IPS-NIHi7 (cell line): Measurements from ENCODE around the gene ZC3H7B.
"Not testable (repeated sequence)": the region's sequence is repeated elsewhere in the genome, so short reads cannot be mapped to it uniquely, and the experiment has no call there.

Source experiments
- DNase-seq: peaks from one replicate; pipeline ENCODE4 v3.0.0; 2012; ENCODE audit warnings: mixed read lengths; ENCODE audit errors: extremely low spot score

ZC3H7B gene

GRCh38 chr22:41381329-41382097, 80.2 kb downstream of the ZC3H7B start, which contains the start of gene TEF:
TSS of gene TEF (plus strand) at chr22:41381942. CDS start at chr22:41382045, 103 bp downstream.
- peak; percentile 100 for DNase-seq

GRCh38 chr22:41382098-41382578, 80.8 kb downstream of the ZC3H7B start:
- DNase-seq = peak; percentile 94

GRCh38 chr22:41382610-41383009, 81.3 kb downstream of the ZC3H7B start:
- peak; percentile 23 for DNase-seq

GRCh38 chr22:41383085-41383484, 81.8 kb downstream of the ZC3H7B start:
- DNase-seq = no peak

DNA sequence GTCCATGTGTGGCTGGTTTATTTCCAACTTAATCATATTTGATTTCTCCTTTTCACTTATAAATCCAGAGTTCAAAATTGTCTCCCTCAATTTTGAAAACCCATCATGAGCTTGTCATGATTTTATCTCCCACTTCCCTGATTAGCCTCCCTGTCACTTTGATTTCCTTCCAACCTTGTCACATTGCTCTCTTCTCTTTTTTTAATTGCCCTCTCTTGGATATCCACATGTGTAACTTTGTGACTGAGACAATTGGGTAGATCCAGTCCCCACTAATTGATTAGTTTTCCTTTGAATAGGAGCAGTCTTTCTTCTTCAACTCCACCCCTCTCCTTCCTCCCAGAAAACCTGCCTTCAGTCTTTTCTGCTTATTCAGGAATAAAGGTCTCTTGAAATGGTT, 82.8 kb downstream of the ZC3H7B start:
- no peak for DNase-seq

GRCh38 chr22:41387341-41387740, 86.0 kb downstream of the ZC3H7B start:
- DNase-seq = no peak

- DNase-seq = no peak
Measured at GRCh38 chr22:41394012-41394356, 92.7 kb downstream of the ZC3H7B start.

DNA sequence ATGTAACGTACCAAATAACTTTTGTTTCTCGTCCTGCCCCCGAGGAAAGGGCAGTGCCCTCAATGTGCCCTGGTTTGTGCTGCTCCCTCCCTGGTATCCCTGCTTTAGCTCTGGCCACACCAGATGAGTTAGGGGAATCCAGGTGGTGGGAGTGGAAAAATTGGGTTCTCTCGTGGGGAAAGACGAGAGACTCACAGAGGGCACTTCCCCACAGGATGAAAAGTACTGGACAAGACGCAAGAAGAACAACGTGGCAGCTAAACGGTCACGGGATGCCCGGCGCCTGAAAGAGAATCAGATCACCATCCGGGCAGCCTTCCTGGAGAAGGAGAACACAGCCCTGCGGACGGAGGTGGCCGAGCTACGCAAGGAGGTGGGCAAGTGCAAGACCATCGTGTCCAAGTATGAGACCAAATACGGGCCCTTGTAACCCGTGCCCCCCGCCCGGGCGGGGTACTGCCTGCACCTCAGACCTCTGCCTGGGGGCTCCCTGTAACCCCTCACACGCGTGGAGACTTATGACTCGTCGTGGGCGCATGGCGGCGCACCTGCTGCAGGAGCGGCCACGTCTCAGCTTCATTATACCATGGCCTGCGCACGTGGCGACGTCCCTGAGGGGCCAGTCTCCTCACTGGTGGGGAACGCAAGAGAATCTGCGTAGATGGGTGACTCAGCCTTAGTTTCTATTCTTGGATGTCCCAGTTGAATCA, 94.4 kb downstream of the ZC3H7B start:
- DNase-seq = no peak

- DNase-seq = no peak
Measured at GRCh38 chr22:41397143-41397811, 96.0 kb downstream of the ZC3H7B start.

GRCh38 chr22:41398921-41399320, 97.6 kb downstream of the ZC3H7B start:
- DNase-seq = no peak

GRCh38 chr22:41401781-41402648, 100.7 kb downstream of the ZC3H7B start:
- no peak for DNase-seq

DNA sequence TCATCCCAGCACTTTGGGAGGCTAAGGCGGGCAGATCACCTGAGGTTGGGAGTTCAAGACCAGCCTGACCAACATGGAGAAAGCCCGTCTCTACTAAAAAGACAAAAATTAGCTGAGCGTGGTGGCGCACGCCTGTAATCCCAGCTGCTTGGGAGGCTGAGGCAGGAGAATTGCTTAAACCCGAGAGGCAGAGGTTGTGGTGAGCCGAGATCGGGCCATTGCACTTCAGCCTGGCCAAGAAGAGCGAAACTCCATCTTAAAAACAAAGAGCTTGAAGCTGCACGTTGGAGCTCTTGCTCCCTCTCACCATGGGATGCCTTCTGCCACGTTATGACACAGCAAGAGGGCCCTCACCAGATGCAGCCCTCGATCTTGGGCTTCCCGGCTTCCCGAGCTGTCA, 101.5 kb downstream of the ZC3H7B start:
- not testable (repeated sequence) for DNase-seq

GRCh38 chr22:41403532-41404318, 102.4 kb downstream of the ZC3H7B start:
- peak; percentile 98 for DNase-seq

DNA sequence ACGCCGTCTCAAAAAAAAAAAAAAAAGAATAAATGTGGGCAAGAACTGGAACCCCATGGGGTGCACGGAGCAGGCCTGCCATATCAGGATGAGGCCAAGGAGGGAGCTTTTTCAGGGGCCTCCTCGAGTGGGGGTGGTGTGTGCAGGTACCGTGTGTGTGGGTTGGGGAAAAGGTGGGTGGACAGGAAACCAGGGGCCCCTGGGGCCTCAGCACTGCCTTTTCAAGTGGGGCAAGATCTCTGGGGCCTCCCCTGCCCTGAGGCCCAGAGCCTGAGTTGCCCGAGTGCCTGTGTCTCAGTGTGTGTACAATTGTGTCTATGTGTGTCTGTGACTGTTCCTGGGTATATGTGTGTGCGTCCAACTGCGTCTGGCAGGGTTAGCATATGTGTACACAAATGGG, 104.3 kb downstream of the ZC3H7B start:
- DNase-seq = no peak

GRCh38 chr22:41406410-41406809, 105.1 kb downstream of the ZC3H7B start:
- no peak for DNase-seq

GRCh38 chr22:41407433-41407832, 106.1 kb downstream of the ZC3H7B start:
- DNase-seq = no peak

- DNase-seq = no peak
Measured at GRCh38 chr22:41408665-41409064, 107.3 kb downstream of the ZC3H7B start.
